RKO (cell line): ENCODE measurements around the gene ADK.
A peak's percentile ranks its signal among the peaks of the same experiment; 100 is the strongest.
"Not testable (repeated sequence)": the region's sequence is repeated elsewhere in the genome, so short reads cannot be mapped to it uniquely, and the experiment has no call there.

ENCODE experiments used
- DNase-seq: peaks from one replicate; pipeline ENCODE4 v3.0.0-alpha.2; 2016; ENCODE audit warnings: low spot score

ADK gene

DNA sequence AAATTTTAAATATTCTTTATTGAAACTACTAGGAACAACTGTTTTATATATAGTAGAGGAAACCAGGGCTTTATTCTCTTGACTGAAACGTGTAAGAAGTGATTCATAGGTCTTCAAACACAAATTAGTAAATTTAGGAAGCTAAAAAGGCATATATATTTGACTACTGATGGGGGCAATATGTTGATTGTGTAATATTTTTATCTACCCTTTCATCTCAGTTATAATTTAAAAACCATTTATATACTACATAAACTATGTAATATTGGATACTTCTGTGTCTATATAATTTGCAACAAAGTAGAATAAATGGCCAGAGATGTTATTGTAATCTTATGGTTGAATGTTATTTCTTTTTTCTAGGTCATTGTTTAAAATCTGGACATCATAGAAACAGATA, 406.1 kb downstream of the ADK start:
- no peak for DNase-seq

DNA sequence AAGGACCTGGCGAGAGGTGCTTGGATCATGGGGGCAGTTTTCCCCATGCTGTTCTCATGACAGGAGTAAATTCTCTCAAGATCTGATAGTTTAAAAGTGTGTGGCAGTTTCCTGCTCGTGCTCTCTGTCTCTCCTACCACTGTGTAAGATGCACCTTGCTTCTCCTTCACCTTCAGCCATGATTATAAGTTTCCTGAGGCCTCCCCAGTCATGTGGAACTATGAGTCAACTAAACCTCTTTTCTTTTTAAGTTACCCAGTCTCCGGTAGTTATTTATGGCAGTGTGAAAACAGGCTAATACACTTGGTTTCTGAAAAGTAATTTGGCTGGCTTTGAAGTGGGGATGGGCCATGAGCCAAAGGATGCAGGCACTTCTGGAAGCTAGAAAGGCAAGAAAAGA, 407.4 kb downstream of the ADK start:
- DNase-seq: no peak

DNA sequence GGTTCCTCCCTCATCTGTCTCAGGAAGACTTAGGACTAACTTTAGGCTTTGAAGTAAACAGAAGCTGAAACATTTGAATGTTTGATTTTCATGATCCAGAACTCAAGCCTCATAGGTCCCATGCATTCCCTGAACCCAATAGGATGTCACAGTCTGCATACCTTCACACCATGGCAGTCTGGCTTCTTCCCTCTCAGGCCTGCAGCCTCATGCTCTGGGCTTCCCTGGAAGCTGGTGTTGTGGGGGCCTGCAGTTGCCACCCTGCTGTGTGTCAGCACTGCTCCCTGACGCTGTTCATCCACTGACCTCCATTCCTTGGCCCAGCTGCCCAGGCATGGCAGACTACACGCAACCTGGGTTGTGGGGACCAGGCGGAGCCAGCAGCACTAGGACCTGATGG, 407.9 kb downstream of the ADK start:
- DNase-seq: no peak

DNA sequence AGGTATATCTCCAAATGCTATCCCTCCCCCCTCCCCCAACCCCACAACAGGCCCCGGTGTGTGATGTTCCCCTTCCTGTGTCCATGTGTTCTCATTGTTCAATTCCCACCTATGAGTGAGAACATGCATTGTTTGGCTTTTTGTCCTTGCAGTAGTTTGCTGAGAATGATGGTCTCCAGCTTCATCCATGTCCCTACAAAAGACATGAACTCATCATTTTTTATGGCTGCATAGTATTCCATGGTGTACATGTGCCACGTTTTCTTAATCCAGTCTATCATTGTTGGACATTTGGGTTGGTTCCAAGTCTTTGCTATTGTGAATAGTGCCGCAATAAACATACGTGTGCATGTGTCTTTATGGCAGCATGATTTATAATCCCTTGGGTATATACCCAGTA, 417.9 kb downstream of the ADK start:
- not testable (repeated sequence) for DNase-seq

DNA sequence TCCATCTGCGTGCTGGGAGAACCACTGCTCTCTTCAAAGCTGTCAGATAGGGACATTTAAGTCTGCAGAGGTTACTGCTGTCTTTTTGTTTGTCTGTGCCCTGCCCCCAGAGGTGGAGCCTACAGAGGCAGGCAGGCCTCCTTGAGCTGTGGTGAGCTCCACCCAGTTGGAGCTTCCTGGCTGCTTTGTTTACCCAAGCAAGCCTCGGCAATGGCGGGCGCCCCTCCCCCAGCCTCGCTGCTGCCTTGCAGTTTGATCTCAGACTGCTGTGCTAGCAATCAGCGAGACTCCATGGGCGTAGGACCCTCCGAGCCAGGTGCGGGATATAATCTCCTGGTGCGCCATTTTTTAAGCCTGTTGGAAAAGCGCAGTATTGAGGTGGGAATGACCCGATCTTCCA, 422.5 kb downstream of the ADK start:
- not testable (repeated sequence) for DNase-seq

DNA sequence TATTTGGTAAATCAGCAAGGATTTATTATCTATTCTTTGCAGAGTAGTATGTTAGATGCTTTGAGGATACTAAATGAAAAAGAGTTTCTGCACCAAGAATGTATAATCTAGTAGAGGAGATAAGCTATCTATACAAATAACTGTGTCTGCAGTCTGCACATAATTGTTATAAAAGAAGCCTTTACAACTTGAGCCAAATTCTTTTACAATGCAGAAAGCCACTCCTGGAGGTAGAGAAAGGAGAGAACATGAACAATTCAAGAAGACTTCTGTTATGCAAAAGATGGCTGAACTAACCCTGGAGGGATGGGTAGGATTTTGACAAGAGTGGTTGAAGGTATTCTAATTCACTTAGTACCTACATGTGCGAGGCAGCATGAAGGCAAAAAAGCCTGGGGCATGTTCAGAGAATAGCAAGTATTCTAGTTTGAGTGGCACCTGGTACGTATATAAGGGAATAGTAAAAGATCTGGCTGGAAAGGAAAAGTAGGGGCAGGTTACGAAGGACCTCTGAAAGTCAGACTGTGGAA, 424.2 kb downstream of the ADK start:
- no peak for DNase-seq

DNA sequence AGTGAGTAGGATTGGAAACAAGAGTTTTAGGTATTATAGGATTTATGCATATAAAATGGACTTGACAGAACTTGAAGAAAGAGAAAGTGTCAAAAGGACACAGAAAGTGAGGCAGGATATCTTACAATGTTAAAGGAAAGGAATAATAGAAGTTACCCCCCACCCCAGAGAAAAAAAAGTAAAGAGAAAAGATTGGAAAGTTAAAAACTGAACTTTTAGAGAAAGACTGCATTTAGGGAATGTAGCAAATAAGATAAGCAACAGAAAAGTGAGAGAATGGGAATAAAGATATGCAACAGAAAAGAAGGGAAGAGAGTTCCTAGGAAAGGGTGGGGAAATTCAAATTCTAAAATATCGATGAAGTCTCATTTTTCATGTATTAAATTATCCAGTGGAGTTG, 424.9 kb downstream of the ADK start:
- DNase-seq: no peak

DNA sequence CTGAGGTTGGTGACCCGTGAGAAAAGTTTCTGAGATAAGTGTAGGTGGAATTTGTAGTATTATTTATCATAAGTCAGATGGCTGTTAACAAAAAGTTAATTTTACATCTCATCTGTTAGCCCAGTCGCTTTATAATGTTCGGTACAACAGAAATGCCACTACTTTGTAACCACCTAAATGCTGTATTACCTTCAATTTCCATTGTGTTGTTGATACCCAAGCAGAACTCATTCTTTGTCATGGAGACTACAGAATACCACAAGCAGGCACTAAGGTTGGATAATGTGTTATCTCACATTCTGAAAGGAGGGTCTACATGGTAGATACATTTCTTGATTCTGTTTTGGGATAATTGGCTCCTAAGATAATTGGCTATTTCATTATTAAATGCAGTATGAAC, 425.6 kb downstream of the ADK start:
- no peak for DNase-seq

DNA sequence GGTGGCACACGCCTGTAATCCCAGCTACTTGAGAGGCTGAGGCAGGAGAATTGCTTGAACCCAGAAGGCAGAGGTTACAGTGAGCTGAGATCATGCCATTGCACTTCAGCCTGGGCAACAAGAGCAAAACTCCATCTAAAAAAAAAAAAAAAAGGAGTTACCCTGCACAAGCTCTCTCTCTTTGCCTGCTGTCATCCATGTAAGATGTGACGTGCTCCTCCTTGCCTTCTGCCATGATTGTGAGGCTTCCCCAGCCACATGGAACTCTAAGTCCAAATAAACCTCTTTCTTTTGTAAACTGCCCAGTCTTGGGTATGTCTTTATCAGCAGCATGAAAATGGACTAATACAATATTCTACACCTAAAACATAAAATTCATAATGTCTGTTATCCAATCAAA, 429.4 kb downstream of the ADK start:
- not testable (repeated sequence) for DNase-seq

DNA sequence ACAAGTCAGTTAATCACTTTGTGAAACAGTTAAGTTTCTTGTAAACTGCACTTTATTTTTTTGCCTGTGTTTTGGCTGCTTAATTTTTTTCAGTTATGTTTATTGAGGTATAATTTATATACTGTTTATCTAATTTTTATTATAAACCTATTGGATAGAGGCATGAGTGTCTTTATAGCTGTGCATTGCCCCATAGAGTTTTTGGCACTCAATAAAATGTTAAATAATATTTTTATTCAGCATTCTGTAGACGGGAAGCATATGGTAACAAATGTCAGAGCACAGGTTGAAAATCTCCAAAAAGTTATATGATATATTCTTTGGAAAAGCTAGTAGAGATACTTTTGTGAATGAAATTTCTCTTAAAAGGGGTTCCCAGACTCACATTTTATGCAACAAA, 431.5 kb downstream of the ADK start:
- no peak for DNase-seq

DNA sequence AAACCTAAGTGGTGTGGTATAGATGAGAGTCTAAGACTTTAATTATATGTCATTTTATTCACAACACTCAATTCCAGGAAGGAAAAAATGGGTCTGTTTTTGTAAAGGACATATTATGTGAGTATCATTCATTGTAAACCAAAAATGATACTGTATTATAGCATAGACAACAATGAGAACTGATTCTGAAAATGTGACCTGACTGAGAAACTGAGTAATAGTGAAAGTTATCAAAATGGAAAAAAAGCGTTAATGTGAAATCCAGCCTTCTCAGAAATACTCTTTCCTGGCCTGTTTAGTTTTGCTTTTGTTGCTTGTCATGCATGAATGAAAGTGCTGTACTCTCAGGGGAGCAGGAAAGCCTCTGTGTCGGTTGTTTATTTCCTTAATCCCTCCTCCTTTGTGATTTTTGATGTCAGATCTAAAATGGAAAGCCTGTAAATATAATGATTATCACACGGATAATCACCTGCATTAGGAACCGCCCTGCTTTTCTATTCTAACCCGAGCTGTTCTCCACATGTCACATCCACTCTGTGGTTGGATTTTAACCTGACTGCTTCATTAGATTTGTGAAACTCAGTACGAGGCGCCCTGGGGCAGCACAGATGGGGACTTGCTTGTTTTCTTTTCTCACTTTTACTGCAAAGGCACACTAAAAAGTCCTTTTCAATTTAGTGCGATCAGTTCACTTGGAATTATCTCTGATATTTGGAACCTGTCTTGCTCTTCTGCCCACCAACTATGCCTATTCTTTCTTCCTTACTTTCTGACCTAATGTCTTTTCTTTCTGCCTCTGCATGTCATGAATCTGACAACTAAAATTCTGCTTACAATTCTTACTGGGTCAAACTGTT, 434.4 kb downstream of the ADK start:
- DNase-seq: no peak

DNA sequence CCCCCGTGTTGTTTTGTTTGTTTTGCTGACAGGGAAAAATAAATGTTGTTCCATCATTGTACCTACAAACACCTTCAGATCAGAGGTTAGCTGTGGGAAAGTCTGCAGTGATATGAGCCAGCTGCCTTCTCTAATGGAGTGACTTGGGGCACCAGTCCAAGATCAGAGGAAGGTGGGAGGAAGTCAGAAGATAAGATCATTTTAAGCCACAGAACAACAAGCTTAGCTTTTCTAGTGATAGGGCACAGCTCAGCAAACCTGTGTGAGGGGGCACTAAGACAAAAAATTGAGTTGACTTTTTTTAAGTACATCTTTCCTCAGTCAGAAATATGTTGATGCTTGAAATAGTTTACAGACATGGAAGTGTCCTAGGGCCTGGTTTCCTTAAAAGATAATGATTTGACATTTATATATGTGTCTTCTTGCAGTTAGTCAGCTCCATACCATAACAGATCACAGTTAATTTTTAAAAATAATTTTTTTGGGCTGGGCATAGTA, 435.1 kb downstream of the ADK start:
- no peak for DNase-seq

DNA sequence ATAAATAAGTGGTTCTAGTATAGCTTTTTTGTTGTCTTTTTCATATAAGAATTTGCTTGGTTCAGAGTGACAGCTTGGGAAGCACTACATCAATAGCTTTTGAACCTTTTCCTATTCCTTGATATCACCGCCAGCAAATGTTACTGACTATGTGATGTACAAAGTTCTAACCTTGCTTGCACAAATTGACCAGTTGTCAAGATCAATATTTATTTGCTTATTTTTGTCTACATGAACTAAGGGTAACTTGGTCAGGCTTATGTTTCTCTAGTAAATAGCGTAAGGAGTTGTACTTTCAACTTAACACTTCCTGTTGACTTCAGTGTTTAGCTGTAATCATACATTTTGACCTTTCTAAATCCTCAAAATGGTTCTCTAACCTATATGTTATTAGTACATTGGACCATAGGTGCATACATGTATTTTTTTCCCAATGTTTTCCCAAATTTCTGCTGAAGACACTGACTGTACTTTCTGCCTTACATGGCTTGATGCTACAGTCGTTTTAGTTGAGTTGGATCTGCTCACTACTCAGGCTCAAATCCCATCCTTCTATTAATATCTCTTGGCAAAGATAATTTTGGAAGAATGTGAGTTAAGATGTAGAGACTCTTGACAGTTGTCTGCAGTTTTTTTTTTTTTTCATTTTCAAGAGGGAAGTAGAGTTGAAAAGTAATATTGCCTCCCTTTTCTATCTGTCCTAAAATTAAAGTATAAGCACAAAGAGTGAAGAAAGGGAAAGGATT, 436.3 kb downstream of the ADK start:
- no peak for DNase-seq

DNA sequence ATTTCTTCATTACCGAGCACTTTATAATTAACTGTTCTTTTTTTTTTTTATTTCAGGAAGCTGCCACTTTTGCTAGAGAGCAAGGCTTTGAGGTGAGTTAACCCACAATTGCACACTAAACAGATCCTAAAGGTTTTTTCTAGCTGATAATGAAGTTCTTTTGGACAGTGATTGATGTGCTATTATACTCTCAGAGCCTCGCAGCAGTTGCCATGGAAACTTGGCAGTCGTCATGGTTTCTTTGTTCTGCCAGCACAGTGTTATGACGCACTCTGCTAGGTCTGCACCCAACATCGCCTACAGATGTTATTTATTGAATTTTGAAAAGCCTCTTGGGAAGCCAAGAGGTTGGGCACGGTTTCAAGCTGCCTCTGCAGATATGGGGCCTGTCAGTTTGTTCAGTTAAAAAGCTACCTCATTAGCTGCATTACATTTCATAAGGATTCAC, 438.2 kb downstream of the ADK start:
- DNase-seq: peak; percentile 10

DNA sequence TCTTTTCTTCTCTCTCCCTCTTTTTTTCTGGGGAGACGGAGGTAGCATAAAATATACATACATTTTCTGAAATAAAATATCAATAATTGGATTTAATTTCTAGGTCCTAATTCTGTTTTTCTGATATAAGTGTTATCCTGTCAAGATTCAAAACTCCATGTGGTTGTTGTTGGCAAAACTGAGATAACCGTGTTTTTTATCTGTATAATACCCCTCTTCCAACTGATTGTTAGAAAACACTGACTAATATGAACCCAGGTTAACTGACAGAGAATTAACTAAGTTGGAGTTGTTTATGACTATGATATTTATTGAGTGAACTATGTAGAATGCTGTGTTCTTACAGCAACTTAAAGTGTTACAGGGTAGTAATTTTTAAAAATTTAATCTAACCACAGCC, 438.8 kb downstream of the ADK start:
- no peak for DNase-seq

DNA sequence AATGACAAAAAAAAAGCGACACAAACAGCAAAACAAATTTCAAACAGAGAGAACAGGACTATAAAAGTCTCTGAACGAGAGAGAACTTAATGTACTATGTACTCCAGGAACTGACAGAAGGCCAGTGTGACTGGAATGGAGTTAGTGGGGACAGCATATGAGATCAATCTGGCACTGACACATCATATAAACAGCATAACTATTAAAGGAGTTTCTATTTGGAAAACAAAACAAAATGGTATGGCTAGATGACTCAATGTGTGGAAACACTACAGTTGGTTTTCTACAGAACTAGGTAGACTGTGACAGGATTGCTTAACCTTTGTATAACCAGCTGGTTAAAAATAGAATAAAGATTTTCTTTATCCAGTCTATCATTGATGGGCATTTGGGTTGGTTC, 442.4 kb downstream of the ADK start:
- DNase-seq: no peak

DNA sequence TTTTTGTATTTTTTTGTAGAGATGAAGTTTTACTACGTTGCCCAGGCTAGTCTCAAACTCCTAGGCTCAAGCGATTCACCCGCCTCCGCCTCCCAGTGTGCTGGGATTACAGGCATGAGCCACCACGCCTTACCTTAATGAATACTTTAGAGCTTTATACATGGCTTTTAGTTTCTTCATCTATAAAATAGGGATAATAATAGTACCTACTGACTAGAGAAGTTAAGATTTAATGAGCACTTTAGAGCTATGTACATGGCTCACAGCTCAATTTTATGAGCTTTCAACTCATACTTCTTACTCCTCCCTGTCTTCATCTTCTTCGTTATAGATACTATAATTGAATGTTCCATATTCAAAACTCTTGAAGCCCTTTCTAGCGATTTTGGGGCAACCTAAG, 445.7 kb downstream of the ADK start:
- DNase-seq: no peak

DNA sequence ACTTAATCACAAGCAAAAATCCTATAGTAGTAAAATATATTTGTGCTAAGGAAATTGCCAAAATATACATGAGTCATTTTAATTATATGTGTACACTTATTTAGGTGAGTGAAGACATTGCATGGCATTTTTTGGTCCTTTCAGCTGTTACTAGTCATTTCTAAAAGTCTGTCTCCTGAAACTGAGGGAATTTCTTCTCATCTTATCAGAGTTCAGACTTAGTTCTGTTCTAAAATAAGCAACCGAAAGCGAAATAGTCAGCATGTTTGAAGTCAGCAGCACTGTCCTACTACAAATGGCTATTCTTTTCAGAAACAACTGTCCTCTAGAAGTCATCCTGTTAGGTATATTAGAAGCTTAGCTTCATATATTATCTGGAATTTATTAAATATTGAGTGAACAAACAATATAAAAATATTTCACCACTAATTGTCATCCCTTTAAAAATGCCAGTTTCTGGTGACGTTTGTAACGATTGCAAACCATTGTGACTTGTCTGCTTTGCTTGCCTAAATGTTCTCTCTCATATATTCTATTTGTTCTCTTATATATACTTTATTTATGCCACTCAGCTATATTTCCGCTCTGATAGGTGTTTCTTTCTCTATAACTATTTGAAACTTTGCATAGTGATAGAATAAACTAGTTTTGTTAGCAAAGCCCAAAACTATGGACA, 448.0 kb downstream of the ADK start:
- DNase-seq: no peak

DNA sequence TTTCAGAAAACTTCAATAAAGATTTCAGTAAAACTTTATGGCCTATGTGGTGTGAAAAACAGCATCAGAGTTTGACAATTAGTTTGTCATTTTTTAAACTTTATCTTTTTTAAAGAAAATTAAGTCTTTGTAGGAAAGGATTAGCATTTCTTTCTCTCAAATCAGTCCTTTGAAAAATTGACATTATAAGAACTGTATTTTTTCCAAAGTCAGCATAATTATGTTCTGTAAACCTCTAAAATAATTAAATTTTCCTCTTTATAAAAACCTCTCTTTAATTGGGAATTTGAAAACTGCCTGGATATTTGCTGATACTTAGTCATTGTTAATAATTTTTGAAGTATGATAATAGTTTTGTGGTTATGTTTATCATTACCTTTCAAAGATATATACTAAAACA, 448.7 kb downstream of the ADK start:
- DNase-seq: no peak

DNA sequence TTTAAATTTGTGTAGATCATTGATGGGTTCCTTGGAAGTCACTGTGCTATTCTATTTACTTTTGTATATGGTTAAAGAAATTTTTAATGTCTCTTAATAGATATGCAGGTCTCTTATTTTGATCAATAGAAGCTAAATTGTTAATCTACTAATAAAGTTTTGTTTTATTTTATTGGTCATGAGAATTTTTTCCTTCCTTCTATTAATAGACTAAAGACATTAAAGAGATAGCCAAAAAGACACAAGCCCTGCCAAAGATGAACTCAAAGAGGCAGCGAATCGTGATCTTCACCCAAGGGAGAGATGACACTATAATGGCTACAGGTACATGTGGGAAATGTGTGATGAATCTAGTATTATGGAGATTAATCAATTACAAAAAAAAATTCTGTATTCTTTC, 449.1 kb downstream of the ADK start:
- no peak for DNase-seq

DNA sequence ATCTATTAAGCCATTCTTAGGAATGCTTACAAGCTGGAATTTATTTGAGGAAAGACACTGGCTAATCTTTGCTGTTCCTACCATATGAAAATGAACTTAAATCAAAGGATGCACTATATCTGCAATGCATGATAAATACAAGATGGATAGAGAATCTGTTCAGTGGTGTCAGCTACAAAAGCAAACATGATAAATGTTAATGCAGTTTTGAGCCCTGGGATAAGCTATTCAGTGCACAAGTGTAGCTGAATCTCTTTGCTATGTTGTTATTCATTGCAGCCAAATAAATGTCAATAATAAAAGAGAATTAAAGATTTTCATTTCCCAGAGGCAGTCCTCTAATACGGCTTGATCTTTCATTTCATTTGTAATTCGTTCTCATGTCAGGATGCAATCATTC, 451.6 kb downstream of the ADK start:
- no peak for DNase-seq

DNA sequence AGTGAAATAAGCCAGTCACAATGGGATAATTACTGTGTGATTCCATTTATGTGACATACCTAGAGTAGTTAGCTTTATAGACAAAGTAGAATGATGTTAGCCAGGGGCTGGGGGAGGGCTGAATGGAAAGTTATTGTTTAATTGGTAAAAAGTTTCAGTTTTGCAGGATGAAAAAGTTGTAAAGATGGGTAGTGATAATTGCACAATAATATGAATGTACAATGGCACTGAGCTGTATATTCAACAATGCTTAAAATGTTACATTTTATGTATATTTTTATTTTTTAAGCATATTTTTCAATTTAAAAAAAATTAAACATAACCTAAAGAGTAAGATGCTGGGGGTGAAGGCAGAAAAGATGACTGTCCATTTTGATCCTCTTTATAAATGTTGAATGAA, 459.3 kb downstream of the ADK start:
- no peak for DNase-seq

DNA sequence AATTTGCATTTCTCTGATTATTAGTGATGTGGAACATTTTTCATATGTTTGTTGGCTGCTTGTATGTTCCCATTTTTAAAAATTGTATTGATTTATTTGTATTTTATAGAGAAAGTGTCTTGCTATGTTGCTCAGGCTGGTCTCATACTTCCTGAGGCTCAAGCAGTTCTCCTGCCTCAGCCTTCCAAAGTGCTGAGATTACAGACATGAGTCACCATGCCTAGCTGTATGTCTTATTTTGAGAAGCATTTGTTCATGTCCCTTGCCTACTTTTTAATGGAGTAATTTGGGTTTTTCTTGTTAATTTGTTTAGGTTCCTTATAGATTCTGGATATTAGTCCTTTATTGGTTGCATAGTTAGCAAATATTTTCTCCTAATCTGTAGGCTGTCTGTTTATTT, 461.2 kb downstream of the ADK start:
- peak; percentile 30 for DNase-seq
